Uterus (tissue), 2 donors: ENCODE results near the gene FOSL2.

ENCODE experiments used
- CTCF ChIP-seq, 4 experiments: fragments of 200-600 bp in 2 of 4; fragments of 450-650 bp in 2 of 4; sonication (generic) in 2 of 4; IDR thresholded peaks; one replicate each; pipeline ENCODE4 v1.5.1; 2016 to 2019; ENCODE audit warnings: antibody characterized with exemption in 4 of 4, mild to moderate bottlenecking in 2 of 4, moderate library complexity in 1 of 4
- POLR2A ChIP-seq, 2 donors: fragments of 450-650 bp; IDR thresholded peaks; one replicate each; pipeline ENCODE4 v1.6.1; 2016; ENCODE audit warnings: antibody characterized with exemption in 2 of 2, mild to moderate bottlenecking in 1 of 2, moderate library complexity in 1 of 2

DNA sequence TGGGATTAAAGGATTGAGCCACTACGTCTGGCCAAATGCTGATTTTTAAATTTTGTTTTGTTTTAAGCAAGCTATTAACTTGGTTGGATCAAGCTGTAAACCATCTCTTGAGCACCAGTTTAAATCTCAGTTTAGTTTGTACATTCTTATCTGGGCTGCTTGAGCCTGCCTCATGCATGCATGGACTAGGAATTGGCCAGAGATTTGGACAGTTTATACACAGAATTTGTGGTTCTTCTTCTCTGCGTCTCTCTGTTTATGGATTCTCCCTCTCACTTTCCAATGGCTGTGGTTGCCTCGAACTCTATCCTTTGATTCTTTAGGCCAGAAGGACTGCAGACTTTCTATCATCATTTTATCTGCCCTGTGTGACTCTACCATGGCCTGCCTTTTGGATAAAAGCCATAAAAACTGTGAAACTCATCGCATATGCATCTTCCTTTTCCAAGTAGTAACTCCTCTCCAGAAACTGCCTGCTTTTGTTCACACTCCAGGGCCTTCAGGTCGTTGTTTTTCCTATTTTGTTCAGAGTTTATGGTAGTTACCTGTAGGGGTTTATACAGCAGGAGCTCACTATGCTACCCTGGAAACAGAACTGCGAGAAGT, 70.7 kb downstream of the FOSL2 start:
- TF ChIP-seq CTCF (IDR thresholded peaks at IDR 0.05) (no peak), POLR2A (IDR thresholded peaks at IDR 0.05) (no peak)
